ENCODE results near the gene MARCHF7. TPM values are rescaled to one million over a fixed set of nuclear protein-coding genes. Genes with fewer than 3 reads are reported as not detected.

Gene MARCHF7
- total and polyA plus RNA-seq, 10 of the 15 experiments (the other 5 are each of a cell fraction or from before 2014, with no cell fraction given): 39.4 to 111 (median 66.5) TPM

DNA sequence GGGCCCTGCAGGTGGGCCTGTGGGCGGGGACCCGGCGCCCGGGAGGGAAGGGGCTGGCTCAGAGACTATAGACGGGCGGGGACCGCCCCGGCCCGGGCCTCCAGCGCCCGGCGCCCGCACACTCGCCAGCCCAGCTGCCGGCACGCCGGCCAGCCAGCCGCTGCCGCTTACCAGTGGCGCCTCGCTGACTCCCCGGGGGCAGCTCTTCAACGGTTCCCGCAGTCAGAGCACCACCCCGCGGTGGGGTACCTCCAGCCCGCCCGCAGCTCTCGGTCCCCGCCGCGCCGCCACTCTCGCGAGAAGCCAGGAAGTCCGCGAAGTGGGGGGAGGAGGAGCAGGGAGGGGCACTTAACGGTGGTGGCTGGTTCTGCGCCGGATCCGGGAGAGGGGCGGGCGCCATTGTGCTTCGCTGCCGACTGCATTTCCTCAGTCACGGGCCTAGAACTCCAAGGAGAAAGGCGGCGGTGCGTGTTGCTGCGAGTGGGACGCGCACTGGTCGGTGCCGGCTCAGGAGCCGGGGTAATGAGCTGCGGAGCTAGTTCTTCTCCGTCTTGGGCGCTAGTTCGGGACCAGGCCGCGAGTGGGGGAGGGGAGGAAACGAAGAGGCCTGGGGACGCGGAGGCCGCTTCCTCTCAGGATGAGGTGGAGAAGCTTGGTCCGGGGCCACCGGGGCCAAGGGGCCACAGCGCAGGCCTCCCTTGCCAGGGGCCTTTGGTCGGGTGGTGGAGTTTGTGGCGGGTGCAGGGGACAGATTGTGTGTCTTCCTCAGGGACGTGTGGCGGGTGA is at the start of gene MARCHF7 (continued):
- TF ChIP-seq PML (IDR thresholded peaks at IDR 0.05; ENCODE audit: low read length) (peak; percentile 98), BCL11A (IDR thresholded peaks at IDR 0.05; ENCODE audit: low read depth, low read length) (0 out of 2 replicates have a peak, but pooled peaks have one; percentile 6), ZNF274 (IDR thresholded peaks at IDR 0.05; ENCODE audit: insufficient read depth, insufficient read length) (no peak), TAF1 (IDR thresholded peaks at IDR 0.05; ENCODE audit: borderline replicate concordance, low read depth, low read length) (peak; percentile 82), EZH2 (IDR thresholded peaks at IDR 0.05; ENCODE audit: borderline replicate concordance, control insufficient read depth, low read depth, low read length) (no peak), ETV6 (conservative IDR thresholded peaks at IDR 0.05 in 1 of 2, IDR thresholded peaks at IDR 0.05 in 1 of 2; ENCODE audit: borderline replicate concordance in 1 of 2, low read depth in 1 of 2) (no peak; a peak in 1 of 4 replicates), MYB (IDR thresholded peaks at IDR 0.05; ENCODE audit: borderline replicate concordance, low read depth, low read length) (0 out of 2 replicates have a peak, but pooled peaks have one; percentile 21), EGR1 (IDR thresholded peaks at IDR 0.05; ENCODE audit: borderline replicate concordance in 1 of 2, low read depth in 2 of 2, low read length in 2 of 2) (peak in 1 of 2 experiments; percentile 45; a peak in 1 of 3 replicates), CHD2 (IDR thresholded peaks at IDR 0.05; ENCODE audit: borderline replicate concordance, low read depth, low read length) (peak; percentile 100), PAX8 (IDR thresholded peaks at IDR 0.05) (no peak)
- TF ChIP-seq, protein P1, sequence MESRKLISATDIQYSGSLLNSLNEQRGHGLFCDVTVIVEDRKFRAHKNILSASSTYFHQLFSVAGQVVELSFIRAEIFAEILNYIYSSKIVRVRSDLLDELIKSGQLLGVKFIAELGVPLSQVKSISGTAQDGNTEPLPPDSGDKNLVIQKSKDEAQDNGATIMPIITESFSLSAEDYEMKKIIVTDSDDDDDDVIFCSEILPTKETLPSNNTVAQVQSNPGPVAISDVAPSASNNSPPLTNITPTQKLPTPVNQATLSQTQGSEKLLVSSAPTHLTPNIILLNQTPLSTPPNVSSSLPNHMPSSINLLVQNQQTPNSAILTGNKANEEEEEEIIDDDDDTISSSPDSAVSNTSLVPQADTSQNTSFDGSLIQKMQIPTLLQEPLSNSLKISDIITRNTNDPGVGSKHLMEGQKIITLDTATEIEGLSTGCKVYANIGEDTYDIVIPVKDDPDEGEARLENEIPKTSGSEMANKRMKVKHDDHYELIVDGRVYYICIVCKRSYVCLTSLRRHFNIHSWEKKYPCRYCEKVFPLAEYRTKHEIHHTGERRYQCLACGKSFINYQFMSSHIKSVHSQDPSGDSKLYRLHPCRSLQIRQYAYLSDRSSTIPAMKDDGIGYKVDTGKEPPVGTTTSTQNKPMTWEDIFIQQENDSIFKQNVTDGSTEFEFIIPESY (IDR thresholded peaks at IDR 0.05): no peak
- TF ChIP-seq, protein P2, sequence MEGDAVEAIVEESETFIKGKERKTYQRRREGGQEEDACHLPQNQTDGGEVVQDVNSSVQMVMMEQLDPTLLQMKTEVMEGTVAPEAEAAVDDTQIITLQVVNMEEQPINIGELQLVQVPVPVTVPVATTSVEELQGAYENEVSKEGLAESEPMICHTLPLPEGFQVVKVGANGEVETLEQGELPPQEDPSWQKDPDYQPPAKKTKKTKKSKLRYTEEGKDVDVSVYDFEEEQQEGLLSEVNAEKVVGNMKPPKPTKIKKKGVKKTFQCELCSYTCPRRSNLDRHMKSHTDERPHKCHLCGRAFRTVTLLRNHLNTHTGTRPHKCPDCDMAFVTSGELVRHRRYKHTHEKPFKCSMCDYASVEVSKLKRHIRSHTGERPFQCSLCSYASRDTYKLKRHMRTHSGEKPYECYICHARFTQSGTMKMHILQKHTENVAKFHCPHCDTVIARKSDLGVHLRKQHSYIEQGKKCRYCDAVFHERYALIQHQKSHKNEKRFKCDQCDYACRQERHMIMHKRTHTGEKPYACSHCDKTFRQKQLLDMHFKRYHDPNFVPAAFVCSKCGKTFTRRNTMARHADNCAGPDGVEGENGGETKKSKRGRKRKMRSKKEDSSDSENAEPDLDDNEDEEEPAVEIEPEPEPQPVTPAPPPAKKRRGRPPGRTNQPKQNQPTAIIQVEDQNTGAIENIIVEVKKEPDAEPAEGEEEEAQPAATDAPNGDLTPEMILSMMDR (IDR thresholded peaks at IDR 0.05 in 2 of 3, conservative IDR thresholded peaks at IDR 0.05 in 1 of 3; ENCODE audit: control insufficient read depth in 2 of 3, extremely low read depth in 1 of 3, insufficient read depth in 1 of 3, low read depth in 3 of 3, low read length in 3 of 3): peak; percentile 57 to 74 (median 63)
- TF ChIP-seq, protein P3, sequence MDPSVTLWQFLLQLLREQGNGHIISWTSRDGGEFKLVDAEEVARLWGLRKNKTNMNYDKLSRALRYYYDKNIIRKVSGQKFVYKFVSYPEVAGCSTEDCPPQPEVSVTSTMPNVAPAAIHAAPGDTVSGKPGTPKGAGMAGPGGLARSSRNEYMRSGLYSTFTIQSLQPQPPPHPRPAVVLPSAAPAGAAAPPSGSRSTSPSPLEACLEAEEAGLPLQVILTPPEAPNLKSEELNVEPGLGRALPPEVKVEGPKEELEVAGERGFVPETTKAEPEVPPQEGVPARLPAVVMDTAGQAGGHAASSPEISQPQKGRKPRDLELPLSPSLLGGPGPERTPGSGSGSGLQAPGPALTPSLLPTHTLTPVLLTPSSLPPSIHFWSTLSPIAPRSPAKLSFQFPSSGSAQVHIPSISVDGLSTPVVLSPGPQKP (IDR thresholded peaks at IDR 0.05; ENCODE audit: low read depth, low read length): 0 out of 2 replicates have a peak, but pooled peaks have one; percentile 47
- TF ChIP-seq, protein P4, sequence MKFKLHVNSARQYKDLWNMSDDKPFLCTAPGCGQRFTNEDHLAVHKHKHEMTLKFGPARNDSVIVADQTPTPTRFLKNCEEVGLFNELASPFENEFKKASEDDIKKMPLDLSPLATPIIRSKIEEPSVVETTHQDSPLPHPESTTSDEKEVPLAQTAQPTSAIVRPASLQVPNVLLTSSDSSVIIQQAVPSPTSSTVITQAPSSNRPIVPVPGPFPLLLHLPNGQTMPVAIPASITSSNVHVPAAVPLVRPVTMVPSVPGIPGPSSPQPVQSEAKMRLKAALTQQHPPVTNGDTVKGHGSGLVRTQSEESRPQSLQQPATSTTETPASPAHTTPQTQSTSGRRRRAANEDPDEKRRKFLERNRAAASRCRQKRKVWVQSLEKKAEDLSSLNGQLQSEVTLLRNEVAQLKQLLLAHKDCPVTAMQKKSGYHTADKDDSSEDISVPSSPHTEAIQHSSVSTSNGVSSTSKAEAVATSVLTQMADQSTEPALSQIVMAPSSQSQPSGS (IDR thresholded peaks at IDR 0.05; ENCODE audit: low read length): peak; percentile 51; the same call in 1 of the 2 replicates
- TF ChIP-seq, protein P5, sequence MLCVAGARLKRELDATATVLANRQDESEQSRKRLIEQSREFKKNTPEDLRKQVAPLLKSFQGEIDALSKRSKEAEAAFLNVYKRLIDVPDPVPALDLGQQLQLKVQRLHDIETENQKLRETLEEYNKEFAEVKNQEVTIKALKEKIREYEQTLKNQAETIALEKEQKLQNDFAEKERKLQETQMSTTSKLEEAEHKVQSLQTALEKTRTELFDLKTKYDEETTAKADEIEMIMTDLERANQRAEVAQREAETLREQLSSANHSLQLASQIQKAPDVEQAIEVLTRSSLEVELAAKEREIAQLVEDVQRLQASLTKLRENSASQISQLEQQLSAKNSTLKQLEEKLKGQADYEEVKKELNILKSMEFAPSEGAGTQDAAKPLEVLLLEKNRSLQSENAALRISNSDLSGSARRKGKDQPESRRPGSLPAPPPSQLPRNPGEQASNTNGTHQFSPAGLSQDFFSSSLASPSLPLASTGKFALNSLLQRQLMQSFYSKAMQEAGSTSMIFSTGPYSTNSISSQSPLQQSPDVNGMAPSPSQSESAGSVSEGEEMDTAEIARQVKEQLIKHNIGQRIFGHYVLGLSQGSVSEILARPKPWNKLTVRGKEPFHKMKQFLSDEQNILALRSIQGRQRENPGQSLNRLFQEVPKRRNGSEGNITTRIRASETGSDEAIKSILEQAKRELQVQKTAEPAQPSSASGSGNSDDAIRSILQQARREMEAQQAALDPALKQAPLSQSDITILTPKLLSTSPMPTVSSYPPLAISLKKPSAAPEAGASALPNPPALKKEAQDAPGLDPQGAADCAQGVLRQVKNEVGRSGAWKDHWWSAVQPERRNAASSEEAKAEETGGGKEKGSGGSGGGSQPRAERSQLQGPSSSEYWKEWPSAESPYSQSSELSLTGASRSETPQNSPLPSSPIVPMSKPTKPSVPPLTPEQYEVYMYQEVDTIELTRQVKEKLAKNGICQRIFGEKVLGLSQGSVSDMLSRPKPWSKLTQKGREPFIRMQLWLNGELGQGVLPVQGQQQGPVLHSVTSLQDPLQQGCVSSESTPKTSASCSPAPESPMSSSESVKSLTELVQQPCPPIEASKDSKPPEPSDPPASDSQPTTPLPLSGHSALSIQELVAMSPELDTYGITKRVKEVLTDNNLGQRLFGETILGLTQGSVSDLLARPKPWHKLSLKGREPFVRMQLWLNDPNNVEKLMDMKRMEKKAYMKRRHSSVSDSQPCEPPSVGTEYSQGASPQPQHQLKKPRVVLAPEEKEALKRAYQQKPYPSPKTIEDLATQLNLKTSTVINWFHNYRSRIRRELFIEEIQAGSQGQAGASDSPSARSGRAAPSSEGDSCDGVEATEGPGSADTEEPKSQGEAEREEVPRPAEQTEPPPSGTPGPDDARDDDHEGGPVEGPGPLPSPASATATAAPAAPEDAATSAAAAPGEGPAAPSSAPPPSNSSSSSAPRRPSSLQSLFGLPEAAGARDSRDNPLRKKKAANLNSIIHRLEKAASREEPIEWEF (IDR thresholded peaks at IDR 0.05; ENCODE audit: insufficient replicate concordance, low read depth, low read length): no peak

Data from GM12878 (cell line).